Fibroblast of lung (primary cell): ENCODE measurements around the gene DNMT3A. TPM values are rescaled to one million over a fixed set of nuclear protein-coding genes. Genes with fewer than 3 reads are reported as not detected.

Source experiments
- DNase-seq, 2 donors: peaks; one replicate each; pipeline versions ENCODE4 v3.0.0 to v3.0.0-alpha.2; 2010; ENCODE audit warnings: low read depth in 2 of 2
- H2AFZ ChIP-seq: 2 replicates; pipeline ENCODE4 v1.5.1; 2012; ENCODE audit warnings: low read length, control low read depth, inconsistent platforms
- H3K27ac ChIP-seq: 2 replicates; pipeline ENCODE4 v1.5.1; 2011; ENCODE audit warnings: low read length, control low read depth; ENCODE audit not compliant: insufficient read depth
- H3K27me3 ChIP-seq: 2 replicates; pipeline ENCODE4 v1.5.1; 2011; ENCODE audit warnings: mild to moderate bottlenecking, low read length; ENCODE audit not compliant: control insufficient read depth, insufficient read depth
- H3K36me3 ChIP-seq: 2 replicates; pipeline ENCODE4 v1.5.1; 2011; ENCODE audit warnings: low read length; ENCODE audit not compliant: control insufficient read depth, insufficient read depth
- H3K4me1 ChIP-seq: 2 replicates; pipeline ENCODE4 v1.5.1; 2011; ENCODE audit warnings: low read length; ENCODE audit not compliant: control insufficient read depth, insufficient read depth; ENCODE audit errors: extremely low read depth
- H3K4me2 ChIP-seq: 2 replicates; pipeline ENCODE4 v1.5.1; 2011; ENCODE audit warnings: low read length, control low read depth; ENCODE audit not compliant: insufficient read depth; ENCODE audit errors: extremely low read depth
- H3K4me3 ChIP-seq, 4 experiments: fragments of 200-600 bp in 1 of 4; sonication (generic) in 1 of 4; replicated peaks in 1 of 4; 2 replicates each; pipeline ENCODE4 v1.5.1; 2011 to 2016; ENCODE audit warnings: low read length in 4 of 4, low read depth in 3 of 4, mild to moderate bottlenecking in 3 of 4, control low read depth in 2 of 4, inconsistent platforms in 1 of 4, mixed read lengths in 1 of 4; ENCODE audit not compliant: insufficient read depth in 1 of 4; ENCODE audit errors: control extremely low read depth in 1 of 4
- H3K79me2 ChIP-seq: 2 replicates; pipeline ENCODE4 v1.5.1; 2012; ENCODE audit warnings: mild to moderate bottlenecking, low read length, inconsistent platforms; ENCODE audit not compliant: control insufficient read depth, insufficient read depth
- H3K9ac ChIP-seq: 2 replicates; pipeline ENCODE4 v1.5.1; 2011; ENCODE audit warnings: mild to moderate bottlenecking, low read length, control low read depth; ENCODE audit not compliant: insufficient read depth
- H3K9me3 ChIP-seq: 2 replicates; pipeline ENCODE4 v1.5.1; 2012; ENCODE audit warnings: low read depth, low read length; ENCODE audit not compliant: control insufficient read depth, insufficient read depth
- H4K20me1 ChIP-seq: 2 replicates; pipeline ENCODE4 v1.5.1; 2011; ENCODE audit warnings: low read length; ENCODE audit not compliant: control insufficient read depth, insufficient read depth; ENCODE audit errors: extremely low read depth
- EZH2 ChIP-seq: IDR thresholded peaks from 2 replicates; pipeline ENCODE4 v1.5.1; 2012; ENCODE audit warnings: low read length, control low read depth, mild to moderate bottlenecking; ENCODE audit errors: missing control alignments
- polyA plus RNA-seq, 2 donors: library from polyadenylated mRNA; depleted of rRNA in 1 of 2; stranded (reverse) in 1 of 2; unstranded in 1 of 2; fragments of >200 nt; gene quantifications; 2 replicates each; pipeline ENCODE4 v1.2.1, GENCODE V29; 2011 to 2012; ENCODE audit warnings: missing spikeins in 1 of 2
- total RNA-seq: library from RNA; depleted of rRNA; stranded (reverse); fragments of >200 nt; gene quantifications from 2 replicates; pipeline ENCODE4 v1.2.1, GENCODE V29; 2014
- TF ChIP-seq, protein P1 (sequence below), 2 donors: IDR thresholded peaks in 1 of 2; conservative IDR thresholded peaks in 1 of 2; 1 replicate in 1 of 2; 2 replicates in 1 of 2; pipeline ENCODE4 v1.5.1; 2011 to 2012; ENCODE audit warnings: low read length in 2 of 2, control low read depth in 1 of 2, inconsistent platforms in 1 of 2, low read depth in 1 of 2, mild to moderate bottlenecking in 1 of 2

DNMT3A gene
- total and polyA plus RNA-seq, 2 donors (not counting 1 experiment from before 2014, with no cell fraction given) = 3.6 to 19.7 TPM

- peaks cover 2% of the 10 kb centered on the region for H3K4me1 ChIP-seq
- H3K9ac ChIP-seq = no peak overlapping the region
- H3K79me2 ChIP-seq = no peaks in the 10 kb centered on the region
- H2AFZ ChIP-seq = no peak overlapping the region
- no peak overlapping the region for H3K4me2 ChIP-seq
- DNase-seq = no peak
- no peaks in the 10 kb centered on the region for H3K9me3 ChIP-seq
- no peaks in the 10 kb centered on the region for H3K27me3 ChIP-seq
- no peak for TF ChIP-seq EZH2
- TF ChIP-seq, protein P1, sequence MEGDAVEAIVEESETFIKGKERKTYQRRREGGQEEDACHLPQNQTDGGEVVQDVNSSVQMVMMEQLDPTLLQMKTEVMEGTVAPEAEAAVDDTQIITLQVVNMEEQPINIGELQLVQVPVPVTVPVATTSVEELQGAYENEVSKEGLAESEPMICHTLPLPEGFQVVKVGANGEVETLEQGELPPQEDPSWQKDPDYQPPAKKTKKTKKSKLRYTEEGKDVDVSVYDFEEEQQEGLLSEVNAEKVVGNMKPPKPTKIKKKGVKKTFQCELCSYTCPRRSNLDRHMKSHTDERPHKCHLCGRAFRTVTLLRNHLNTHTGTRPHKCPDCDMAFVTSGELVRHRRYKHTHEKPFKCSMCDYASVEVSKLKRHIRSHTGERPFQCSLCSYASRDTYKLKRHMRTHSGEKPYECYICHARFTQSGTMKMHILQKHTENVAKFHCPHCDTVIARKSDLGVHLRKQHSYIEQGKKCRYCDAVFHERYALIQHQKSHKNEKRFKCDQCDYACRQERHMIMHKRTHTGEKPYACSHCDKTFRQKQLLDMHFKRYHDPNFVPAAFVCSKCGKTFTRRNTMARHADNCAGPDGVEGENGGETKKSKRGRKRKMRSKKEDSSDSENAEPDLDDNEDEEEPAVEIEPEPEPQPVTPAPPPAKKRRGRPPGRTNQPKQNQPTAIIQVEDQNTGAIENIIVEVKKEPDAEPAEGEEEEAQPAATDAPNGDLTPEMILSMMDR (conservative IDR thresholded peaks at IDR 0.05 in 1 of 2, IDR thresholded peaks at IDR 0.05 in 1 of 2; ENCODE audit: low read depth in 1 of 2, low read length in 2 of 2) = no peak
- no peak overlapping the region for H3K27ac ChIP-seq
- no peak overlapping the region for H3K4me3 ChIP-seq
- no peaks in the 10 kb centered on the region for H3K36me3 ChIP-seq
- H4K20me1 ChIP-seq = no peaks in the 10 kb centered on the region
Measured at GRCh38 chr2:25335204-25335603, 6.5 kb downstream of the DNMT3A start.

GRCh38 chr2:25334482-25334881 is 7.2 kb downstream of the DNMT3A start:
- no peak overlapping the region for H2AFZ ChIP-seq
- no peak for DNase-seq
- no peaks in the 10 kb centered on the region for H3K79me2 ChIP-seq
- no peak overlapping the region for H3K4me2 ChIP-seq
- no peaks in the 10 kb centered on the region for H3K27me3 ChIP-seq
- peaks cover 2% of the 10 kb centered on the region for H3K4me1 ChIP-seq
- TF ChIP-seq, protein P1 (conservative IDR thresholded peaks at IDR 0.05 in 1 of 2, IDR thresholded peaks at IDR 0.05 in 1 of 2; ENCODE audit: low read depth in 1 of 2, low read length in 2 of 2) = no peak
- no peak for TF ChIP-seq EZH2
- no peaks in the 10 kb centered on the region for H3K36me3 ChIP-seq
- no peak overlapping the region for H3K4me3 ChIP-seq
- H3K9me3 ChIP-seq = no peaks in the 10 kb centered on the region
- no peak overlapping the region for H3K9ac ChIP-seq
- H3K27ac ChIP-seq = no peak overlapping the region
- no peaks in the 10 kb centered on the region for H4K20me1 ChIP-seq

GRCh38 chr2:25333981-25334380 is 7.7 kb downstream of the DNMT3A start:
- no peak overlapping the region for H3K4me3 ChIP-seq
- no peak overlapping the region for H2AFZ ChIP-seq
- no peak overlapping the region for H3K4me2 ChIP-seq
- DNase-seq = no peak
- H3K4me1 ChIP-seq = peaks cover 2% of the 10 kb centered on the region
- H4K20me1 ChIP-seq = no peaks in the 10 kb centered on the region
- no peak overlapping the region for H3K27ac ChIP-seq
- H3K9me3 ChIP-seq = no peaks in the 10 kb centered on the region
- no peaks in the 10 kb centered on the region for H3K36me3 ChIP-seq
- no peak overlapping the region for H3K9ac ChIP-seq
- no peaks in the 10 kb centered on the region for H3K27me3 ChIP-seq
- H3K79me2 ChIP-seq = no peaks in the 10 kb centered on the region
- no peak for TF ChIP-seq EZH2
- TF ChIP-seq, protein P1 (conservative IDR thresholded peaks at IDR 0.05 in 1 of 2, IDR thresholded peaks at IDR 0.05 in 1 of 2; ENCODE audit: low read depth in 1 of 2, low read length in 2 of 2) = no peak
